Measurements from ENCODE around the gene PGGT1B.

The PGGT1B gene

DNA sequence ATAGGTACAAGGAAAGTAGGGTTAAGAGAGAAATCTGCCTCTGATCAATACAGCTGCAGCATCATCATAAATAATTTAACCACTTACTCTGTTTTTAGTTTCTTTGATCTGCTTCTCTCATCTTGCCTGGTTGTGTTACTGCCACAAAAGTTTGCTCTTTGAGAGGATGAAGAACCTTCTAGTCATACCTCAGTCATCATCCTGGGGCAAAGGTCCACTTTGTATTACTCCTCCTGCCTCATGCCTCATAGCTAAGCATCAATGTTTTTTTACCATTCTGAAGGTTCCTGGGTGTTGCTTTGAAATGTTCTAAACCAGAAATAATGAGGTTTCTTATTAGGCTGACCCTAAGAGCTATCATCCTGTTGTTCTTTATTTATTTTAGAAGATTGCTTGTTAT lies 75.9 kb downstream of the PGGT1B start:
- in situ Hi-C loops (cut with MboI; ENCODE audit: low sequenced_read_pairs): no loop called here

DNA sequence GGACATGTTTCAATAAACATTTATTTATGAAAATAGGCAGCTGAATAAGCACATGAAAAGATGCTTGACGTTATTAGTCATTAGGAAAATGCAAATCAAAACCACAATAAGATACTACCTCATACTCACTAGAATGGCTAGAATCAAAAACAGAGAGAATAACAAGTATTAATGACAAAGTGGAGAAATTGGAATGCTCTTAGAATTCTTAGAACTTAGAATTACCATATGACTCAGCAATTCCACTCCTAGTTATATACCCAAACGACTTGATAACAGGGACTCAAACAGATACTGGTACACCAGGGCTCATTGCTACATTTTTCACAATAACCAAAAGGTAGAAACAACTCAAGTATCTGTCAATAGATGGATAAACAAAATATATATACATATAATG lies 77.9 kb downstream of the PGGT1B start:
- in situ Hi-C loops (cut with MboI; ENCODE audit: low sequenced_read_pairs): no loop called here

GRCh38 chr5:115181757-115182156 lies 80.9 kb downstream of the PGGT1B start:
- in situ Hi-C loops (cut with MboI; ENCODE audit: low sequenced_read_pairs): no loop called here

GRCh38 chr5:115180165-115180709 lies 82.4 kb downstream of the PGGT1B start:
- in situ Hi-C loops (cut with MboI; ENCODE audit: low sequenced_read_pairs): no loop called here

GRCh38 chr5:115179394-115180164 lies 83.1 kb downstream of the PGGT1B start:
- in situ Hi-C loops (cut with MboI; ENCODE audit: low sequenced_read_pairs): no loop called here

DNA sequence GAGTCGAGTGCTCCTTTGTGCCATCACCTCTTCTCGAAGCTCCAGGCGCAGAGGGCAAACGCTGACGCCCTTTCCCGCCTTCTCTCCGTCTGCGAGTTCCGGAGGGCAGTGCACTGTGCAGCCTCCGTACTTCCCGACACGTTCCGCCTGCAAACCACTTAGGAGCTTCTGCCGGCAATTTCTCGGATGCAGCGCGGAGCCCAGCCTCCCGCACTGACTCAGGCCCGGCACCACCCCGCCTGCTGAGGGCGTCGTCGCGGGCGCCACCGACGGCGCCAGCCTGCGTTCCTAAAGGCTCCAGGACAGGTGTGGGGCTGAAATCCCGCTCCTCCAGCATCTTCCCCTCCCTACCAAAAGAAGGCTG lies 83.7 kb downstream of the PGGT1B start:
- in situ Hi-C loops (cut with MboI; ENCODE audit: low sequenced_read_pairs): no loop called here

DNA sequence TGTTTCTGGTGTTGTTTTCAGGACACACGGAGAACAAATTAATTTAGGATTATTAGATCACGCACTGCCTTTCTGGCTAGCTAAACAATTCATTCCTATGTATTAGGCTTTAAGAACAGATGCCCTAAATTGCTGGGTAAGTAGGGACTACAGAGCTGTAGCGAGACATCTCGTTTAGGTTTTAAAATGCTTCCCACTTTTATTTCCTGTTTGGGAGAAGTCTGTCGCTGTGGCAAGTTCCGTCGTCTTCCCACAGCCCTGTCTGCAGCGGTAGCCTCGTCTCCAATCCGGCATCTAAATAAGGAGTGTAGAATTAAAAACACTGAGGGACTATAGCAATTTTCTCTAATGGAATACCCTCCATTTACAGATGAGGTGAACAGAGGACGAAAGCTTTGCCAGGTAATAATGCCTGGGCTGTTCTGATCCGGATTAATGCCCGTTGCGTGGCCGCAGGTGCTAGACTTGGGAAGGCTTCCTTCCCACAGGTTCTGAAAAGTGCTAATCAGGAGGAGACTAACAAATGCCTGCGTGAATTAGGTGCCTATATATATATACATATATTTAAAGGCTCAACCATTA lies 91.7 kb downstream of the PGGT1B start:
- in situ Hi-C loops (cut with MboI; ENCODE audit: low sequenced_read_pairs): no loop called here

DNA sequence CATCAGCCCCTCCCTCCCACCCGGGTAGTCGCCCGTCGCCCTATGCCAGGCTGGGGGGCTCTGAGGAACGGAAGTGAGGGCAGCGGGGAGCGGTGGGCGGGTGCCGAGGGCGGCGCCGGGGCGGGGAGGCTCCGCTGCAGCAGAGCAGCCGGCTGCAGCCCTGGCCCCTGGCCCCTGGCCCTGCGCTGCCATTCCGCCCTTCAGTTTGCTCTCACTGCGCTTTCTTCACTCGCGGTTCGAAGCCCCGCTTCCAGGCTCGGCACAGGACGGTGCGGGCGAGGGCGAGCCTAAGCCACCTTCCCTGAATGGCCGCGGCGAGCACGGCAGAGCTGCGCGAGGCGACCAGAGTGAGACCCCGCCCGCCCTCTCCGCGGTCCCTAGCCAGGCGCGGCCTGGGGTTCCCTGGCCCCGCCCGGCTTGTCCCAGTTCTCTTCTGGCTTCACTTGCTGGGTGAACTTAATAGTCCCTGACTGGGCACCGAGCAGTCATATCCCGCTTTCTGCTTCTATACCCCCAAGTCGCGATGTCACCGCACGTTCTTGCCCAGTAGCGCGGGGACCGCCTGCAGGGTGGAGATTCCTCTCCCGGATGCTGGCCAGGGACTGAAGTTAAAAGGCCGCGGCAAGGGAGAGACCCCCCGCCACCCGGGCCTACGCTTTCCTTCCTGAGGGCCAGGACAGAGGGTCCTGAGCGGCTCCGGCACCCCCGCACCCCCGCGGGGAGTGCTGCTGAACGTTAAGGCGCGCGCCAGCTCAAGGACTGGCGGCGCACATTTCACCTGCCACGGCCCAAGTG lies 92.3 kb downstream of the PGGT1B start:
- in situ Hi-C loops (cut with MboI; ENCODE audit: low sequenced_read_pairs): no loop called here

GRCh38 chr5:115169487-115170133 lies 93.1 kb downstream of the PGGT1B start, which contains the start of gene TRIM36:
TSS of gene TRIM36 (minus strand) at chr5:115169908. CDS start at chr5:115169634, 274 bp downstream.
- in situ Hi-C loops (cut with MboI; ENCODE audit: low sequenced_read_pairs): no loop called here

DNA sequence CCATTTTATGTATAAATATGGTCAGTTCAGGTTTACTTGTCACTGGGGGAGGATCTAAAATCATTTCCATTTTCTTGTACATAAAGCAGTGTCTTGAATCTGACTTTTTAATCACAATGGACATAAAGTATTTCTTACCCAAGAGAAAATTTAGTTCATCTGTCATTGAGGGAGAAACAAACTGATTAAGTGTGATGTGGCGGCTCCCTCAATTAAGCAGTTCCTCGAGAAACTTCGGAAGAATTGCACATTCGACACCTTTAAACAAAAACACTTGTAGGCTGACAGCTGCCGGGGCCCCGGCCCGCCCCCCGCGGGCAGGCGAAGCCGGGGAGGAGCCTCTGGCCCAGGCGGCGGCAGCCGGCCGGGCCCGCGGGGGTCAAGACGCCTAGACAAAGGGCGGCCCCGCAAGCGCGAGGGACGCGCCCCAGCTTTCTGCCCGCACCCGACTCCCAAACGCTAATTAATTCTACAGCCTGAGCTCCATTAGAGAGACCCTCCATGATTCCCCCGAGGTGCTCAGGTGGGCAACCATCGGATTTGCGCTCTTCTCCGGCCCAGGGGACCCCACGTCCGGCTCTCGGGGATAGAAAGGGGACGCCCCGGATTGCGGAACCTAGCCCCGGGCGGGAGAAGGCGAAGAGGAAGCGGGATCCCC lies 93.7 kb downstream of the PGGT1B start:
- in situ Hi-C loops (cut with MboI; ENCODE audit: low sequenced_read_pairs): no loop called here

DNA sequence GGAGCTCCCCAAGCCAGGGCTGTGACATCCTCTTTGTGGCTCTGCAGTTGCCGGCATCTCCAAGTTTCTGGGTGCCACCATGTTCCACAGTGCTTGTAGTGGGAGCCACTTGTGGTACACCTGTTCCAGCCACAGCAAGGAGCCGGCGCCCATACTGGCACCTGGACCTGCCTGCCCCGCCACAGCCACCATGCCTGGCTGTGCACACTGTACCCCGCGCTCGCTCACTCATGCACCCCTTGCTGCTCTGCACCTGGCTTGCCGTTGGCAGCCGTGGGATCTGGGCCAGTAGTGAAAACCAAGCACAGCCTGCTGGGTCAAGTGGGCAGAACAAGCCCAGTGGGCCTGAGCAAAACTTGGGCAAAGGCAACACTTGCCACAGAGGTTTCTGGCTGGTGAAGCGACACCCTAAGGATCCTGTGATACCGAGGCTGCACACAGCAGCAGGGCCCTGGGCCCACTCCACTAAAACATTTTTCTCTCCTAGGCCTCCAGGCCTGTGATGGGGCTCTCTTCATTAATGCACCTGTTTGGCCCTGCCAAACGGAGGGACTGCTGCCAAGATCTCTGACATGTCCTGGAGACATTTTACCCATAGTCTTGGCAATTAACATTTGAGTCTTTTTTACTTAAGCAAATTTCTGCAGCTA lies 95.8 kb downstream of the PGGT1B start:
- in situ Hi-C loops (cut with MboI; ENCODE audit: low sequenced_read_pairs): no loop called here

DNA sequence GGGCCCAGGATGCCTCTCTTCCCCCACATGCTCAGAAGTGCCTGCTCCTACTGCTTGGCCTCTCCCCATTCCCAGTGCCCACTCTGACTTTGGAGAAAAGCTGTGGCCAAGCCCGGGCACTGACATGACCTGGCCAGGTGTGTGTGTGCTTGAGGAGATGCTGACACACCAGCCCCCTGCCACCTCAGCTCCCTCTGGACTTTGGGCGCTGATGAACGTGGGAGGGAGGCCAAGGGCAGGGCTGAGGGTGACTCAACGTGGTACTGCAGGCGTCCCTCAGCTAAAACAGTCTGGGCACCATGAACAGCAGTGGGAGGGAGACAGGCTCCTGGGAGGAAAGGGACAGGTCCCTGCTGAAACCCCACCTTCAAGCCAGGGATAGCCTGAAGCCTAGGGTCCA lies 96.9 kb downstream of the PGGT1B start:
- in situ Hi-C loops (cut with MboI; ENCODE audit: low sequenced_read_pairs): no loop called here

DNA sequence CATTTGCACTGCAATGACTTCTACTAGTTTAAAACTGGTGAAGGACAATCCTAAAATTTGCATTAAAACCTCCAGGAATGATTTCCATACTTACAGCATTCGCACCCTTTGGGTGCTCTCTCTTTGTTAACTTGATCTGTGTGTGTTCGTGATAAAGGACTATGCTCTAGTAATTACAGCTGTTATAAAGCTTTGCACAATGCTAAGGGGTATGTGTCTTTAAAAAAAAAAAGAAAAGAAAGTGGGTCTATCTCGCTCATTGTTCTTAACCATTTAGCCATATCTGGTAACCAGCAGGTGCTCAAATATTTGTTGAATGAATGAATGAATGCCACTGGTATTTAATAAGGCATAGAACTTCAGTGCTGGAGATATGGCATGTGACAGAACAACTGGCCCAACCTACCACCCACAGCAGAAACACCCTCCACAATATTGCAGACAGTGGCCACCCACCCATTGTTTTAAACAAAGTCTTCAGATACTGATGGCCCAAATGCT lies 101.7 kb downstream of the PGGT1B start:
- in situ Hi-C loops (cut with MboI; ENCODE audit: low sequenced_read_pairs): no loop called here
